ENCODE measurements around the gene ANK3.

ANK3 gene

DNA sequence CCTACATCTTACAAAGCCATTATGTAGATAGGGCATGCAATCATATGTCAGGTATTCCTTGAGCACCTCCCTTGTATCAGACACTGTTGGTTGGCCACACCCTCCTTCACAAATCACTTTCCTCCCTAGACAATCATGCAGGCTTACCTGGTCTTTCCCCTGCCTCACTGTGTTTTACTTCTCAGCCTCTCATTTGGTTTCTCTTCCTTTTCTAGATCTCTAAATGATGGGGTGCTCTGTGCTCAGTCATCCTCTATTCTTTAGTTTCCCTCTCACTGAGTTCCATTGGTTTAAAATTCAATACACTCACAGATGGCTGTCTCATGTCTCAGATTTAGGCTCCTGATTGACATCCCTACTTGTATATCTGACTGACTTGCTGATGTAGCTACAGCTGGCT, 31.4 kb downstream of the ANK3 start:
- Mint-ChIP-seq H3K4me3 (no peak overlapping the region), H3K4me1 (ENCODE audit: low read depth) (no peaks in the 10 kb centered on the region), H3K27me3 (peaks cover 2% of the 10 kb centered on the region), H3K9me3 (no peaks in the 10 kb centered on the region), H3K27ac (no peak overlapping the region), H3K36me3 (ENCODE audit: low read depth) (no peaks in the 10 kb centered on the region)
- intact Hi-C loops (cut with micrococcal nuclease), result no loop called here

DNA sequence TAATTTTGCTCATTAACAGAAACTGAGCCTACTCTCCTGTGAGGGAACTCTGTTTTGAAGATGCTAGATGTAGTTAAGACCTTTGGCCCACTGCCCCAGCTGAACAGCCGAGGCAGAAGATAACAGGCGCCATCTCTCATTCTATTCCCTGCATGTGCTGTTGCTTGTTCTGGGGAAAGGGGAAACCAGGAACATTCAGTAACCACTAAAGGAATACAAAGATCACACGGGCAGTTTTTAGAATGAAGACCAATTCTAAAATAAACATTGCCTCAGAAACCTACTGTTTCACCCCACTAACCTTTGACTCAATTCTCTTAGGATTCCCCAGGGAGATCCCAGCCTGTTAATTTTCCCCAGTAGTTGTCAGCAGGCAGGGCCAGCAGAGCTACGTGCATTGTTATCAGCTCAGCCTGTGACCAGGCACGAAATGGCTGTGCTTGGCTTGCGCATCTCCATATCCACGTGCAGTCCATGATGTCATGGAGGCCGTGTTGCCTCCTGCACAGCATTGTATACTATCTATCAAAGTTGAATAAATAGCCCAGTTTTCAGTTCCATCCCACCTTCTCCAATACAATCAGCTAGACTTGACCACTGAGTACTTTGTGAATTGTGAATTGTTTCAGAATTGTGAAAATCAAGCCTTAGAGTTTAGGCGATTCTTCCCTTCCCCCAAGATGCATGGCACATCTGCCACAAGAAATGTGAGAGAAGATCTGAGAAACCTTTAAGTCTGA, 36.0 kb downstream of the ANK3 start:
- Mint-ChIP-seq H3K9me3 (no peaks in the 10 kb centered on the region), H3K36me3 (ENCODE audit: low read depth) (no peaks in the 10 kb centered on the region), H3K4me1 (ENCODE audit: low read depth) (no peaks in the 10 kb centered on the region), H3K27me3 (no peaks in the 10 kb centered on the region), H3K4me3 (no peak overlapping the region), H3K27ac (no peak overlapping the region)
- intact Hi-C loops (cut with micrococcal nuclease), result no loop called here

DNA sequence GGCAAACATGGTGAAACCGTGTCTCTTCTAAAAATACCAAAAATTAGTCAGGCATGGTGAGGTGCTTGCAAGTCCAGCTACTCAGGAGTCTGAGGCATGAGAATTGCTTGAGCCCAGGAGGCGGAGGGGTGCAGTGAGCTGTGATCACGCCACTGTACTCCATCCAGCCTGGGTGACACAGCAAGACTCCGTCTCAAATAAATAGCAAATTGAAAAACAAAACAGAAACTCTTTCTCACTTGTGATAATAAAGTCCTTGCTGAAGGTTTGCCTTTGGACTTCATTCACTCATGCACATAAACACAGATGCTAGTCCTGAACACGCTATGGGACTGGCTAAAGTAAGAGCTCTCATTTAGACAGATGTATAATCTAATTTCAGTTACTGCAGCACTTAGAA, 37.6 kb downstream of the ANK3 start:
- Mint-ChIP-seq H3K27me3 (no peaks in the 10 kb centered on the region), H3K9me3 (no peaks in the 10 kb centered on the region), H3K4me3 (no peak overlapping the region), H3K4me1 (ENCODE audit: low read depth) (no peaks in the 10 kb centered on the region), H3K36me3 (ENCODE audit: low read depth) (no peaks in the 10 kb centered on the region), H3K27ac (no peak overlapping the region)
- intact Hi-C loops (cut with micrococcal nuclease), result no loop called here

DNA sequence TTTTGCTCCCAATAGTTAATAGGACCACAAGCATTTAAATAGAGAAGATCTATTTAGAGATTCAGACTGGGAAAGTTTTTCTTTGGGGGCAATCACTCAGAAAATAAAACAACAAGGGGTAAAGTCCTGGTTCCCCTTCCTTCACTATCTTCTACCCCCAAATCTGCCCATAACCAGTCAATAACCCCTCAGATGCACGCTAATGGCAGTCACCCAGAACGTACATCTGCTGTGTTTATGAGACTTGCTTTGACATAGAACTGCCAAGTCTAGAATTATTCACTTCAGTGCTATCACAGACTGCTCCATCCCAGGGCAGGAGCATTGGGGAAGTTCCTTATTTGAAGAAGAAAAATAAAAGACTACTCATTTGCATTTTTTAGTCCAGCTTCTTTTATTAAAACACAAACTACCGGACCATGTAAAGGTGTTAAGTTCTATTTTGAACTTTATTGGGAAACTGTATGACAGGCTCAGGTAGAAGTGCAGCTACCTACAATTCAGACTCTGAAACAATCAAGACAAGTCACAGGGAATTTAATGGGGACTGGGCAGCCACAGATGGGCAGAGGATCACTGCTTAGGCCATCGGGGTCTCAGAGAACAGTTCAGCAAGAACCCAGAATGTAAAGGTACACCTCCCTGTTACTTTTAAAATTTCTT, 38.4 kb downstream of the ANK3 start:
- no peaks in the 10 kb centered on the region for H3K36me3 Mint-ChIP-seq (ENCODE audit: low read depth)
- H3K27me3 Mint-ChIP-seq, result no peaks in the 10 kb centered on the region
- no peak overlapping the region for H3K4me3 Mint-ChIP-seq
- H3K4me1 Mint-ChIP-seq (ENCODE audit: low read depth), result no peaks in the 10 kb centered on the region
- intact Hi-C loops (cut with micrococcal nuclease), result no loop called here
- no peaks in the 10 kb centered on the region for H3K9me3 Mint-ChIP-seq
- no peak overlapping the region for H3K27ac Mint-ChIP-seq

GRCh38 chr10:60350400-60350799, 39.3 kb downstream of the ANK3 start:
- Mint-ChIP-seq H3K9me3 (no peaks in the 10 kb centered on the region), H3K36me3 (ENCODE audit: low read depth) (no peaks in the 10 kb centered on the region), H3K4me1 (ENCODE audit: low read depth) (no peaks in the 10 kb centered on the region), H3K4me3 (no peak overlapping the region), H3K27ac (no peak overlapping the region), H3K27me3 (no peaks in the 10 kb centered on the region)
- intact Hi-C loops (cut with micrococcal nuclease), result no loop called here

DNA sequence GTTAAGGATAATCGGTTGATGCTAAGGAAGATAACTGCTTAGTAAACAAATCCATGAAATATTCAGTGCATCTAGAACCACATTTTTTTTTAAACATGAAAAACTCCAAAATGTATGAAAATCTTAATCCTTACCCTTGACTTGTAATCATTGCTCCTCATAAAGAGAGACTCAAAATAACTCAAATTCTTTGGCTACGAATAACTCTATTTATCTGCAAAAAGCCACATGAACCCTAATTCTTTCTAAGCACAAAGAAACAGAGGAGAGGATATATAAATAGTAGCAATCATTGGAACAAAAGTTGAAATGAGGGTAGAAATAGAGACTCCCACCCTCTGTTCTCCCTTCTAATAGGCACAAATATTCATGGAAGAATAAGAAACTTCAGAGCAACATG, 40.2 kb downstream of the ANK3 start:
- Mint-ChIP-seq H3K4me3 (no peak overlapping the region), H3K4me1 (ENCODE audit: low read depth) (no peaks in the 10 kb centered on the region), H3K9me3 (no peaks in the 10 kb centered on the region), H3K36me3 (ENCODE audit: low read depth) (no peaks in the 10 kb centered on the region), H3K27ac (no peak overlapping the region), H3K27me3 (no peaks in the 10 kb centered on the region)
- intact Hi-C loops (cut with micrococcal nuclease), result no loop called here

DNA sequence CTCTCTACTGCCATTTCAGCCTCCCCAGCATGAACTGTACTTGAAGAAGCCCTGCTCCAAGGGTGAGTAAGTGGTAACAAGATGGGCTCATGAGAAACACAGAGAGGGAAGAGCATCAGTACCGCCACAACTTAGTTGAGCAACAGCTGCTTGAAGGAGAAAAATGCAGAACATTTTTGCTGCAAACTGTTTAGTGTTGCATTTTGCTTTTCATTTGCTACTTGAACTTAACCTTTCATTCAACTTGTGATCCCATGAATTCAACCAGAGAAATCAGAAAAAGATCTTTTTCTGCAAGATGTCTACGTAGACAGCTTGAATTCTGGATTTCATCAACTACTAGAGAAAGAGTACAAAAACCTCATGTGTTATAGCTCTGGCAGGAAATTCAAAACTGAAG, 40.7 kb downstream of the ANK3 start:
- Mint-ChIP-seq H3K4me1 (ENCODE audit: low read depth) (no peaks in the 10 kb centered on the region), H3K27me3 (no peaks in the 10 kb centered on the region), H3K4me3 (no peak overlapping the region), H3K9me3 (no peaks in the 10 kb centered on the region), H3K27ac (no peak overlapping the region), H3K36me3 (ENCODE audit: low read depth) (no peaks in the 10 kb centered on the region)
- intact Hi-C loops (cut with micrococcal nuclease), result no loop called here

GRCh38 chr10:60347270-60347669, 42.4 kb downstream of the ANK3 start:
- H3K9me3 Mint-ChIP-seq, result no peaks in the 10 kb centered on the region

GRCh38 chr10:60346661-60347060, 43.0 kb downstream of the ANK3 start:
- H3K9me3 Mint-ChIP-seq, result no peaks in the 10 kb centered on the region
- no peaks in the 10 kb centered on the region for H3K36me3 Mint-ChIP-seq (ENCODE audit: low read depth)
- intact Hi-C loops (cut with micrococcal nuclease), result no loop called here
- no peaks in the 10 kb centered on the region for H3K4me1 Mint-ChIP-seq (ENCODE audit: low read depth)
- no peak overlapping the region for H3K4me3 Mint-ChIP-seq
- no peaks in the 10 kb centered on the region for H3K27me3 Mint-ChIP-seq
- H3K27ac Mint-ChIP-seq, result no peak overlapping the region

More at GRCh38 chr10:60347270-60347669, 42.4 kb downstream of the ANK3 start:
- H3K36me3 Mint-ChIP-seq (ENCODE audit: low read depth), result no peaks in the 10 kb centered on the region
- H3K27ac Mint-ChIP-seq, result no peak overlapping the region
- H3K27me3 Mint-ChIP-seq, result no peaks in the 10 kb centered on the region
- H3K4me1 Mint-ChIP-seq (ENCODE audit: low read depth), result no peaks in the 10 kb centered on the region
- no peak overlapping the region for H3K4me3 Mint-ChIP-seq
- intact Hi-C loops (cut with micrococcal nuclease), result no loop called here

DNA sequence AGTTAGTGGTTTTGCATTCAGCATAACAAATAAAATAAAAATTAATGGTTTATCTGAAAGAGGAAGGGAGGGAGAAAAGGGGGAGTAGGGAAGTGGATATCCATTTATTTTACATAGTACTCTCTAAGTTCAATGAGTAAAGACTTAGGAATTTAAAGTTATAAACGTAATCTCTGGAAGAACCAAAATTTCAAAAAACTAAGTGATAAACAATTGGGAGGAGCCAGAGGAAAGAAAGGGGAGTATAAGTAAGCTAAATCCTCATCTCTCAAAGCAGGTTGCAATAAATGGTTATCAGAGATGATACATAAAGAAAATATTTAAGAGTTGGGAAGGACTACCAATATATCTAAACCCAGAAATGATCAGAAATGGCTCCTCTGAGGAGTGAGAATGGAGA, 46.4 kb downstream of the ANK3 start:
- intact Hi-C loops (cut with micrococcal nuclease), result no loop called here
- H3K27me3 Mint-ChIP-seq, result no peaks in the 10 kb centered on the region
- H3K36me3 Mint-ChIP-seq (ENCODE audit: low read depth), result no peaks in the 10 kb centered on the region
- no peak overlapping the region for H3K27ac Mint-ChIP-seq
- no peaks in the 10 kb centered on the region for H3K4me1 Mint-ChIP-seq (ENCODE audit: low read depth)
- H3K4me3 Mint-ChIP-seq, result no peak overlapping the region
- H3K9me3 Mint-ChIP-seq, result no peaks in the 10 kb centered on the region

DNA sequence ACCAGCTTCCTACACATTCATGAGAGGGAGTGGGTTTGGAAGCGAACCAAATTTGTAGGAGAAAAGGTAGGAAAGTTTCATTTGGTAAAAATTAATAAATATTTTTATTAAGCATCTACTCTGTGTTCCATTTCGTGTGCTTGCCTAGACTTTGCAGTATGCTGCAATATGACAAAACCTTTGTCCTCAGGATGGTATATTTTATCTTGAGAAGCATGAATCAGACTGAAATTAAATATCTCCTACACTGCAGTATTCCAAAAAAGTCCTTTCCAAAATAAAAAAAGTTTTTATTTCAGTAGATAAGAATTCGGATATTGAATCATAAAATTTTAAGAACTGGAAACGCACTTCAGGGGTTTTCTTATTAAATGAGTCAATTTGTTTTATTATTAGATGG, 47.7 kb downstream of the ANK3 start:
- no peaks in the 10 kb centered on the region for H3K9me3 Mint-ChIP-seq
- no peak overlapping the region for H3K27ac Mint-ChIP-seq
- H3K4me1 Mint-ChIP-seq (ENCODE audit: low read depth), result no peaks in the 10 kb centered on the region
- H3K4me3 Mint-ChIP-seq, result no peak overlapping the region
- intact Hi-C loops (cut with micrococcal nuclease), result no loop called here
- no peaks in the 10 kb centered on the region for H3K36me3 Mint-ChIP-seq (ENCODE audit: low read depth)
- no peaks in the 10 kb centered on the region for H3K27me3 Mint-ChIP-seq

GRCh38 chr10:60340973-60341372, 48.7 kb downstream of the ANK3 start:
- Mint-ChIP-seq H3K4me3 (no peak overlapping the region), H3K27ac (no peak overlapping the region), H3K27me3 (no peaks in the 10 kb centered on the region), H3K9me3 (no peaks in the 10 kb centered on the region), H3K4me1 (ENCODE audit: low read depth) (no peaks in the 10 kb centered on the region), H3K36me3 (ENCODE audit: low read depth) (no peaks in the 10 kb centered on the region)
- intact Hi-C loops (cut with micrococcal nuclease), result no loop called here

DNA sequence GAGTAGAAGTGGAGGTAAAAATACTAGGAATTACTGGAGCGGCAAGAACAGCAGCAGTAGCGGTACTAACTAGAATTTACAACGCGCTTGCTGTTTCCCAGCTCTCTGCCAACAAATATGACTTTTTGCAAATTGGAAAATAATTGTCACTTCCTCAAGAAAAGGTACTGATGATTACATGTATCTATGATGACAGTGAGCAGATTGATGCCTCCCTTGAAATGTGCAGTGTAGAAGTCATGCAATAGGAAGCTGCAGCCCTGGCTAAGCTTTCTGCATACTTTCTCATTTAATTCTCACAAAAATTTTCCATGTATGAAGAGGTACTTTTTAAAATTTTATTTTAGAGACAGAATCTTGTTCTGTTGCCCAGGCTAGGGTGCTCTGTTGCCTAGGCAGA, 49.9 kb downstream of the ANK3 start:
- no peaks in the 10 kb centered on the region for H3K36me3 Mint-ChIP-seq (ENCODE audit: low read depth)
- intact Hi-C loops (cut with micrococcal nuclease), result no loop called here
- no peaks in the 10 kb centered on the region for H3K4me1 Mint-ChIP-seq (ENCODE audit: low read depth)
- no peaks in the 10 kb centered on the region for H3K27me3 Mint-ChIP-seq
- no peaks in the 10 kb centered on the region for H3K9me3 Mint-ChIP-seq
- H3K4me3 Mint-ChIP-seq, result no peak overlapping the region
- no peak overlapping the region for H3K27ac Mint-ChIP-seq

GRCh38 chr10:60338786-60339185, 50.9 kb downstream of the ANK3 start:
- H3K4me1 Mint-ChIP-seq (ENCODE audit: low read depth), result no peaks in the 10 kb centered on the region
- no peaks in the 10 kb centered on the region for H3K27me3 Mint-ChIP-seq
- no peak overlapping the region for H3K27ac Mint-ChIP-seq
- no peaks in the 10 kb centered on the region for H3K9me3 Mint-ChIP-seq
- no peaks in the 10 kb centered on the region for H3K36me3 Mint-ChIP-seq (ENCODE audit: low read depth)
- intact Hi-C loops (cut with micrococcal nuclease), result no loop called here
- H3K4me3 Mint-ChIP-seq, result no peak overlapping the region

GRCh38 chr10:60338002-60338564, 51.6 kb downstream of the ANK3 start:
- H3K4me3 Mint-ChIP-seq, result no peak overlapping the region
- H3K27ac Mint-ChIP-seq, result no peak overlapping the region
- no peaks in the 10 kb centered on the region for H3K27me3 Mint-ChIP-seq
- intact Hi-C loops (cut with micrococcal nuclease), result no loop called here
- no peaks in the 10 kb centered on the region for H3K36me3 Mint-ChIP-seq (ENCODE audit: low read depth)
- no peaks in the 10 kb centered on the region for H3K9me3 Mint-ChIP-seq
- H3K4me1 Mint-ChIP-seq (ENCODE audit: low read depth), result no peaks in the 10 kb centered on the region
